Measurements from ENCODE around the gene EEF2KMT.

Gene EEF2KMT

GRCh38 chr16:5042574-5043171, 54.9 kb downstream of the EEF2KMT start:
- DNase-seq (ENCODE audit: low read depth in 2 of 3, low spot score in 1 of 3), result no peak

- no peak for DNase-seq (ENCODE audit: low read depth in 2 of 3, low spot score in 1 of 3)
These were observed 55.9 kb downstream of the EEF2KMT start for GRCh38 chr16:5041600-5042133.

GRCh38 chr16:5040451-5040850, 57.1 kb downstream of the EEF2KMT start:
- DNase-seq (ENCODE audit: low read depth in 2 of 3, low spot score in 1 of 3), result no peak

DNA sequence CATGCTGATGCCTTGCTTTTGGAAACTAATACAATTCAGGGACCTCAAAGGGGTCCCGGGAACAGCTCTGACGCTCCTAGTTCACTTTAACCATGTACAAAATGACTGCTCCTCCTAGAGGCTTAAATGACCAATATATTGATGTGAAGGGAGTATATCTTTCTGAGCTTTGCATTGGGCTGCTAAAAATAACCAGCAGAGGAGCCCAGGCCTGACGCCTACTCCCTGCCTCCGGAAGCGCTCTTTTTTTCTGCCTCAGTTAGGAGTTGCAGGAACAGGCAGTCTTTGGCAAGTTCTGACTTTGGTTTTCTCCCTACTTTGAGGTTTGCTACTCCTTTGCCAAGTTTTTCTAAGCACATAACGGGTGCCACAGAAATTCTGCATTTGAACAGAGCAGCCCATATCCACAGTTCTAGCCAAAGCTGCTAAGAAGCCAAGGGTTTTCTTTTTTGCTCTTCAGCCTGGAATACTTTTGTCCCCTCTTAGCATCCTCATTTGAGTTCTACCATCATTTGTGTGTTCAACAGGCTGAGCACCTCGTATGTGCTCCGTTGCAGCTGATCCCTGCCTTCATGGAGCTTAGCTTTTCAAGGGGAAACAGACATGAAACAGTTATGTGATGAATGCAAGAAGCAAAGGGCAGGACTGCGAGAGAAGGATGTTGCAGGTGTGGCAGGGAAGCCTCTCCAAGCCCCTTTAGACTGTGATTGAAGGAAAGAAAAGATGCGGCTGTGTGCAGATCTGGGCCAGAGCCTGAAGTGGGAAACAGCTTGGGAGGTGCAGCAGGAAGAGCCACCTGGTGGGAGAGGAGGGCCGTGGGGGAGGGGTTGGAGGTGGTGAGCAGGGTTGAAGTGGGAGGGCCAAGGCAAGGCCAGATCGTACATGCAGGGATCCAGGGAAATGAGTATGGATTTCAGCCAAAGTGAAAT, 61.1 kb downstream of the EEF2KMT start:
- no peak for DNase-seq (ENCODE audit: low read depth in 2 of 3, low spot score in 1 of 3)

GRCh38 chr16:5035909-5036227, 61.7 kb downstream of the EEF2KMT start:
- no peak for DNase-seq (ENCODE audit: low read depth in 2 of 3, low spot score in 1 of 3)
